LNCaP clone FGC (cell line): ENCODE results near the gene LSM11.

Experiments
- DNase-seq: peaks from one replicate; pipeline ENCODE4 v3.0.0-alpha.2; 2011; ENCODE audit warnings: low read depth
- H3K4me3 ChIP-seq: 2 replicates; pipeline ENCODE4 v1.5.1; 2011; ENCODE audit warnings: mild to moderate bottlenecking, low read depth, low read length, control low read depth
- CTCF ChIP-seq: IDR thresholded peaks from 2 replicates; pipeline ENCODE4 v1.5.1; 2012; ENCODE audit warnings: mild to moderate bottlenecking; ENCODE audit not compliant: control insufficient read depth, insufficient read depth; ENCODE audit errors: extremely low read depth

Gene LSM11

GRCh38 chr5:157739388-157740228 is 3.9 kb upstream of the LSM11 start:
- no peak for TF ChIP-seq CTCF
- no peak overlapping the region for H3K4me3 ChIP-seq
- no peak for DNase-seq

- H3K4me3 ChIP-seq = no peak overlapping the region
- TF ChIP-seq CTCF = peak; percentile 65
- no peak for DNase-seq
These were observed 3.3 kb upstream of the LSM11 start for GRCh38 chr5:157740229-157740610.

GRCh38 chr5:157741131-157741530 is 2.4 kb upstream of the LSM11 start:
- no peak for DNase-seq
- no peak for TF ChIP-seq CTCF
- no peak overlapping the region for H3K4me3 ChIP-seq

- no peak for TF ChIP-seq CTCF
- peak overlapping the region; percentile 54 for H3K4me3 ChIP-seq
- DNase-seq = no peak
These were observed 819 bp downstream of the LSM11 start for GRCh38 chr5:157744051-157745011.

- H3K4me3 ChIP-seq = no peak overlapping the region
- DNase-seq = peak; percentile 56
- TF ChIP-seq CTCF = no peak
These were observed 1.5 kb downstream of the LSM11 start for GRCh38 chr5:157745041-157745456.

GRCh38 chr5:157747173-157747740 is 3.7 kb downstream of the LSM11 start:
- no peak for DNase-seq
- TF ChIP-seq CTCF = no peak

More at GRCh38 chr5:157747173-157747740, 3.7 kb downstream of the LSM11 start:
- H3K4me3 ChIP-seq = no peak overlapping the region
